ENCODE results near the gene INSR. TPM values are rescaled to one million over a fixed set of nuclear protein-coding genes. Genes with fewer than 3 reads are reported as not detected.

Gene INSR
- total RNA-seq, 1 donor from 2014 or later, result 3.2 TPM

- ATAC-seq (ENCODE audit: low read depth) (no peak), DNase-seq (no peak)
- intact Hi-C loops (cut with micrococcal nuclease), result no loop called here
- H3K4me1 Mint-ChIP-seq, result no peaks in the 10 kb centered on the region
- CTCF ChIA-PET, result no interaction called here
- no peaks in the 10 kb centered on the region for H3K27me3 Mint-ChIP-seq
- H3K9me3 Mint-ChIP-seq, result peaks cover 10% of the 10 kb centered on the region
- no peak for TF ChIP-seq CTCF (IDR thresholded peaks at IDR 0.05)
- no peak overlapping the region for H3K27ac Mint-ChIP-seq
- H3K36me3 Mint-ChIP-seq (ENCODE audit: low read depth), result no peaks in the 10 kb centered on the region
- H3K4me3 Mint-ChIP-seq, result no peak overlapping the region
- POLR2A ChIA-PET, result no interaction called here
These were observed 168.1 kb downstream of the INSR start for GRCh38 chr19:7126132-7126531.

- intact Hi-C loops (cut with micrococcal nuclease), result no loop called here
- CTCF ChIA-PET, result no interaction called here
These were observed 169.0 kb downstream of the INSR start for GRCh38 chr19:7125221-7125620.

DNA sequence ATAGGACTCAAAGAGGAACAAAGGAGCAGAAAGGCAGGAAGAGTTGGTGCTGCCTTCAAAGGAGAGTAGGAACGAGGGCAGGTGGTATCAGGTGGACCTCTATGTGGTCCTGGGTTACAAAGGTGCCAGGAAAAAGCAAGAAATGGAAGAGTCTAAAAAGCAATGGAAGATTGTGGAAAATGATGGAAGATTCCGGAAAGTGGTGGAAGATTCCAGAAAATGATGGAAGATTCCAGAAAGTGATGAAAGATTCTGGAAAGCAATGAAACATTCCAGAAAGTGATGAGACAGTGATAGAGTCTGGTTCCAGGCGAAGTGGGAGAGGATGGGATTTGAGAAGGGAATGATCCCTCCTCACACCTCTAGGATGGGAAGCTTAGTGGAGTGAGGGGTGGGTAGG lies 169.4 kb downstream of the INSR start:
- TF ChIP-seq CTCF (IDR thresholded peaks at IDR 0.05), result no peak
- POLR2A ChIA-PET, result no interaction called here
- Mint-ChIP-seq H3K36me3 (ENCODE audit: low read depth) (no peaks in the 10 kb centered on the region), H3K4me1 (no peaks in the 10 kb centered on the region), H3K9me3 (peaks cover 7% of the 10 kb centered on the region), H3K4me3 (no peak overlapping the region), H3K27ac (no peak overlapping the region), H3K27me3 (no peaks in the 10 kb centered on the region)
- no peak for ATAC-seq (ENCODE audit: low read depth)
- DNase-seq, result no peak
- intact Hi-C loops (cut with micrococcal nuclease), result no loop called here
- CTCF ChIA-PET, result no interaction called here

More at GRCh38 chr19:7125221-7125620, 169.0 kb downstream of the INSR start:
- Mint-ChIP-seq H3K27ac (no peak overlapping the region), H3K9me3 (peaks cover 10% of the 10 kb centered on the region), H3K4me1 (no peaks in the 10 kb centered on the region), H3K4me3 (no peak overlapping the region), H3K27me3 (no peaks in the 10 kb centered on the region), H3K36me3 (ENCODE audit: low read depth) (no peaks in the 10 kb centered on the region)
- no peak for ATAC-seq (ENCODE audit: low read depth)
- TF ChIP-seq CTCF (IDR thresholded peaks at IDR 0.05), result no peak
- POLR2A ChIA-PET, result no interaction called here
- no peak for DNase-seq

DNA sequence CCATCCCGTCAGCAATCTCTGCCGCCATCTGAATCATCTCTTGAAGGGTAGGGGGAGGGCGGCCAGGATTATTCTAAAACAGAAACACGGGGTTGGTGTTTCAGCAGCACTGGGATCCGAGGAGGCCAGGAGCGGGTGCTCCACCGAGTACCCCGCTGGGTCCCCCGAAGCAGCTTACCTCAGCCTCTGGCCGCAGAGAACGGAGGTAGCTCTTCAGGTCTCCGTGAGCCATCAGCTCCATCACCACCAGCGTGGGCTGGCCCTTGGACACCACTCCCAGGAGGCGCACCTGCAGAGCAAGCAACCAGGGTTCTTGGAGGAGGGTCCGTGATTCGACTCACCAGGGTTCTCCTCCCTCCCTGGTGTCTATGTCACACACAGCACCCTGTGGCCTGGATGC lies 171.5 kb downstream of the INSR start:
- Mint-ChIP-seq H3K36me3 (ENCODE audit: low read depth) (no peaks in the 10 kb centered on the region), H3K27ac (no peak overlapping the region), H3K27me3 (no peaks in the 10 kb centered on the region), H3K4me1 (no peaks in the 10 kb centered on the region), H3K4me3 (no peak overlapping the region), H3K9me3 (peaks cover 7% of the 10 kb centered on the region)
- intact Hi-C loops (cut with micrococcal nuclease), result no loop called here
- ChIA-PET CTCF (no interaction called here), POLR2A (no interaction called here)
- no peak for DNase-seq
- ATAC-seq (ENCODE audit: low read depth), result no peak
- TF ChIP-seq CTCF (IDR thresholded peaks at IDR 0.05), result no peak

DNA sequence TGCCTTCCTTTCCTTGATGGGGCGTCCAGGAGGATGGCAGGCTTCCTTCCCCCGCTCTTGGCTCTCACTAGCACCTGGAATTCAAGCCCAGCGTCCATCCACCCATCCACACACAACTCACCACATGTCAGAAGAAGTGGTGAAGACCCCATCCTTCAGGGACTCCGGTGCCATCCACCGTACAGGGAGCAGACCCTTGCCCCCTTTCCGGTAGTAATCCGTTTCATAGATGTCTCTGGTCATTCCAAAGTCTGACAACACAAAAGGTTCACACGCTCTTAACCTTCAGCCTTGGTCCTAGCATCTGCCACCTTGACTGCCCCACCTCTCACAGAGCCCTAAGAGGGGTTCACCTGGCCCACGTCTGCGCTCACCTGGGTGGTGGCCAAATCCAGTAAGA lies 173.7 kb downstream of the INSR start:
- Mint-ChIP-seq H3K27me3 (no peaks in the 10 kb centered on the region), H3K4me3 (no peak overlapping the region), H3K36me3 (ENCODE audit: low read depth) (no peaks in the 10 kb centered on the region), H3K9me3 (peaks cover 4% of the 10 kb centered on the region), H3K27ac (no peak overlapping the region), H3K4me1 (no peaks in the 10 kb centered on the region)
- intact Hi-C loops (cut with micrococcal nuclease), result no loop called here
- ATAC-seq (ENCODE audit: low read depth) (no peak), DNase-seq (no peak)
- TF ChIP-seq CTCF (IDR thresholded peaks at IDR 0.05), result no peak
- ChIA-PET CTCF (no interaction called here), POLR2A (no interaction called here)

All from activated B cell treated with CpG ODN at 0.5 μM for 24 hours (primary cell).